Middle frontal gyrus (tissue), 1 donor: Measurements from ENCODE around the gene WHRN.
A peak's percentile ranks its signal among the peaks of the same experiment; 100 is the strongest.

ENCODE experiments used
- DNase-seq: peaks from one replicate; pipeline ENCODE4 v3.0.0-alpha.2; 2015; ENCODE audit warnings: low spot score; ENCODE audit errors: extremely low spot score

The WHRN gene

GRCh38 chr9:114493521-114494184 lies 11.6 kb downstream of the WHRN start:
- no peak for DNase-seq

- no peak for DNase-seq
These were observed 12.3 kb downstream of the WHRN start for GRCh38 chr9:114492991-114493390.

- DNase-seq = no peak
These were observed 13.8 kb downstream of the WHRN start for GRCh38 chr9:114491430-114492003.

GRCh38 chr9:114489928-114490327 lies 15.3 kb downstream of the WHRN start:
- DNase-seq = no peak

- DNase-seq = no peak
These were observed 16.7 kb downstream of the WHRN start for GRCh38 chr9:114488398-114489129.

GRCh38 chr9:114487607-114488300 lies 17.5 kb downstream of the WHRN start:
- peak; percentile 73 for DNase-seq

- no peak for DNase-seq
These were observed 18.9 kb downstream of the WHRN start for GRCh38 chr9:114486205-114486963.

- DNase-seq = no peak
These were observed 20.3 kb downstream of the WHRN start for GRCh38 chr9:114484854-114485443.

- no peak for DNase-seq
These were observed 20.9 kb downstream of the WHRN start for GRCh38 chr9:114484215-114484853.

GRCh38 chr9:114483499-114483898 lies 21.8 kb downstream of the WHRN start:
- DNase-seq = no peak

- no peak for DNase-seq
These were observed 22.7 kb downstream of the WHRN start for GRCh38 chr9:114482593-114482992.

GRCh38 chr9:114481789-114482188 lies 23.5 kb downstream of the WHRN start:
- no peak for DNase-seq

GRCh38 chr9:114480746-114481435 lies 24.4 kb downstream of the WHRN start:
- no peak for DNase-seq

GRCh38 chr9:114478871-114479270 lies 26.4 kb downstream of the WHRN start:
- DNase-seq = no peak

- DNase-seq = no peak
These were observed 26.8 kb downstream of the WHRN start for GRCh38 chr9:114478459-114478858.

- DNase-seq = no peak
These were observed 27.6 kb downstream of the WHRN start for GRCh38 chr9:114477642-114478041.

GRCh38 chr9:114476891-114477469 lies 28.3 kb downstream of the WHRN start:
- no peak for DNase-seq

GRCh38 chr9:114475412-114476135 lies 29.7 kb downstream of the WHRN start:
- DNase-seq = no peak

GRCh38 chr9:114474425-114474824 lies 30.8 kb downstream of the WHRN start:
- DNase-seq = no peak
